Measurements from ENCODE around the gene PGAP6.
"Not testable (repeated sequence)": the region's sequence is repeated elsewhere in the genome, so short reads cannot be mapped to it uniquely, and the experiment has no call there.

The PGAP6 gene

DNA sequence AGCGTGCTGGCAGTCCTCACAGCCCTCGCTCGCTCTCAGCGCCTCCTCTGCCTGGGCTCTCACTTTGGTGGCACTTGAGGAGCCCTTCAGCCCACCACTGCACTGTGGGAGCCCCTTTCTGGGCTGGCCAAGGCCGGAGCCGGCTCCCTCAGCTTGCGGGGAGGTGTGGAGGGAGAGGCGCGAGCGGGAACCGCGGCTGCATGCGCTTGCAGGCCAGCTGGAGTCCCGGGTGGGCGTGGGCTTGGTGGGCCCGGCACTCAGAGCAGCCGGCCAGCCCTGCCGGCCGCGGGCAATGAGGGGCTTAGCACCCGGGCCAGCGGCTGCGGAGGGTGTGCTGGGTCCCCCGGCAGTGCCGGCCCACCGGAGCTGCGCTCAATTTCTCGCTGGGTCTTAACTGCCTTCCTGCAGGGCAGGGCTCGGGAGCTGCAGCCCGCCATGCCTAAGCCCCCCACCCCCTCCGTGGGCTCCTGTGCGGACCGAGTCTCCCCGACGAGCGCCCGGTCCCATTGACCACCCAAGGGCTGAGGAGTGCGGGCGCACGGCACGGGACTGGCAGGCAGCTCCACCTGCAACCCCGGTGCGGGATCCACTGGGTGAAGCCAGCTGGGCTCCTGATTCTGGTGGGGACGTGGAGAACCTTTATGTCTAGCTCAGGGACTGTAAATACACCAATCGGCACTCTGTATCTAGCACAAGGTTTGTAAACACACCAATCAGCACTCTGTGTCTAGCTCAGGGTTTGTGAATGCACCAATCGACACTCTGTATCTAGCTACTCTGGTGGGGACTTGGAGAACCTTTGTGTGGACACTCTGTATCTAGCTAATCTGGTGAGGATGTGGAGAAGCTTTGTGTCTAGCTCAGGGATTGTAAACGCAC, 40.4 kb downstream of the PGAP6 start:
- not testable (repeated sequence) for H3K27ac ChIP-seq, H3K4me3 ChIP-seq

DNA sequence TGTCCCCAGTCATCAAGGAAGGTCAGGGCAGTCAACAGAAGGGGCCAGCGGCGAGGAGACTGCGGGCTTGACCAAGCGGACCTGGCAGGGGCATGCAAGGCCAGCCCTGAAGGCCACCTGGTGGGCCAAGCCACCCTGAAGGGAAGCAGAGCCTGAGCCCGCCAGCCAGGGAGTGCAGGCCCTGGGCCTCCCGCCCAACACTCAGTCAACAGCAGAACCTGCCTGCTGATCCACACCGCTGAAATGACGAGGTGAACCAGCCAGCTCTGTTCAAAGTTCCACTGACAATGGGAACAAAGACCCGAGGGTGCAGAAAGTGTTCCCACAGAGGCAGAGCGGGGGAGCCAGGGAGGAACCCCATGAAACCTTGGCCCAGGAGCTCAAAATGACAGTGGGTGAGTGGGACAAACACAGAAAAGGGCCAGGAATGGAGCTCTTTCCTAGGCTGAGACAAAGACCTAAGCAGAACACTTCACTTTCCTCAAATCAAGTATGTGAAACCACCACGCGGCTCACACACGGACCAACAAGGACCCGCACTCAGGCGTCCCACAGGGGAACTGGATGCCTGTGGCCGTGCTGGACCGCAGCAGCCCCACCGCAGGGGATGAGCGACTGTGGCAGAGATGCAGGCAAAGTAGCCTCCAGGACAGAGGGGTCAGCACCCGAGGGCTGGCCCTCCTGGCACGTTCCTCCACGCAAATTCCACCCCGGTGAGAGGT, 41.2 kb downstream of the PGAP6 start:
- Histone ChIP-seq H3K27ac (no peak overlapping the region), H3K4me3 (no peak overlapping the region)

DNA sequence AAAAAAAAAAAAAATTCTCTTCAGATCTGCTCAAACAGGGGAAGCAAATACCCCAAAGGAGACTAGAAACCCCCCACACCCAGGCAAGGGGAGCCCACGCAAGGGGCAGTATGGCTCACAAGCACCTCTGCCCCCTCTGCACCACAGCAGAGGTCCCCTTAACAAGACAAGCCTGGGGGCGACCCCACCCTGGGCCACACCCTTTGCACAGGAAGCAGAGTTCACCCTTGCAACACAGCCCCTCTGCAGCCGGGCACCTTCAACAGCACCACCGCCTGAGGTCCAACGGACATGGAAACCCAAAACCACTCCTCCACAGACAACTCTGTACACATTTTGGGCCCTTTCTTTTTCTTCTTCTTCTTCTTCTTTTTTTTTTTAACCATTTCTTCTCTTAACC, 42.1 kb downstream of the PGAP6 start:
- Histone ChIP-seq H3K4me3 (no peak overlapping the region), H3K27ac (no peak overlapping the region)

DNA sequence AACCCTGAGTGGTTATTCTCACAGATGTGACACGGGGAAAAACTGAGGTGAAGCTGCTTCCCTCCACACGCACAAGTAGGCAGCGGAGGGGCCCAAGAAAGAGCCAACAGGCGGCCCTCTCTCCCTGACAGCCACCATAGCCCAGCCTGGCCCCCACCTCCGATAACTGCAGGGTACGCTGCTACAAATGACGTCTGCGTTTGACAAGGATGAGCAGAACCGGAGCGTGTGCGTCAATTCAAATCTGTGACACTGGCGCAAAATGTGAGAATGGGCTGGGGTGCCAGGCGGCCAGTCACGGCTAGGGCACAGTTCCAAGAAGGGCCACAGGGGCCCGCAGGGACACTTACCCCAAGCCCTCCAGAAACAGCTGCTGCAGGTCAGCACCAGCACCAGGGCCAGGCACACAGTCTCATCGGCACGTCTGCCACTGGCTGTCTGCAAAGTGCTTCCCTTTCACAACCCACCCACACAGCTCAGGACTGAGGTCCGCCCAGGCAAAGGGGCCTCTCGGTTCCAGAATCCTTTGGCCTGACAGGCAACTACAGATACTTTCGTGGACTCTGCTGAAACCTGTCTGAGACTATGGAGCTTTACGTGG, 43.7 kb downstream of the PGAP6 start:
- Histone ChIP-seq H3K4me3 (no peak overlapping the region), H3K27ac (no peak overlapping the region)

DNA sequence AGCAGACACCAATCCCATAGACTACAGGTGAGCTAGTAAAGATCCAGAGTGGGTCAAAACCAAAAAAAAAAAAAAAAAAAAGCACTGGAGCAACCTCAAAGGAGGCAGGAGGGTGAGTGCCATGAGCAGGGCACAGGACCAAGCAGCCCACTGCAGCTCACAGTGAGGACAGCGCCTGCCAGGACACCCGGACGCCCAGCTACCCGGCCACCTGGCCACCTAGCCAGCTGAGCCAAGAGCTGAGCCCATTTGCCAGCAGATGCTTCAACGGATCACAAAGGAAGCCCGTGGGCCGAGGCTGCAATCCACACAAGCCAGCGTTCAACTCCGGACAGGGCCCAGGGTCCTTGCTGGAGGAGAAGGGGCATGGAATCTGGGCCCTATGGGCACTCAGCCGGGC, 44.3 kb downstream of the PGAP6 start:
- no peak overlapping the region for H3K27ac ChIP-seq
- H3K4me3 ChIP-seq = no peak overlapping the region

DNA sequence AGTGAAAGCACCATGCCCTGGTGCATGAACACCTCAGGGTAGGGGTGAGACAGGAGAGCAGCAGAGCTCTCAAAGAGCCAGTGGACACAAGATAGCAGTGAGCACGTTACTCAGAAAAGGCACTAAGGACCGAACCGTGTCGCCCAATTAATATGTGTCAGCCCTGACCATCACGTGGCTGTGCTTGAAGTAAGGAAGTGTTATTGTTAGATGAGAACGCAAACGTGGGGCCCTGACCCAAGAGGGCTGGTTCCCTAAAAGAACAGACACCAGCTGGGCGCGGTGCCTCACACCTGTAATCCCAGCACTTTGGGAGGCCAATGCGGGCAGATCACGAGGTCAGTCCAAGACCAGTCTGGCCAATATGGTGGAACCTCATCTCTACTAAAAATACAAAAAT, 45.5 kb downstream of the PGAP6 start:
- H3K4me3 ChIP-seq = no peak overlapping the region

DNA sequence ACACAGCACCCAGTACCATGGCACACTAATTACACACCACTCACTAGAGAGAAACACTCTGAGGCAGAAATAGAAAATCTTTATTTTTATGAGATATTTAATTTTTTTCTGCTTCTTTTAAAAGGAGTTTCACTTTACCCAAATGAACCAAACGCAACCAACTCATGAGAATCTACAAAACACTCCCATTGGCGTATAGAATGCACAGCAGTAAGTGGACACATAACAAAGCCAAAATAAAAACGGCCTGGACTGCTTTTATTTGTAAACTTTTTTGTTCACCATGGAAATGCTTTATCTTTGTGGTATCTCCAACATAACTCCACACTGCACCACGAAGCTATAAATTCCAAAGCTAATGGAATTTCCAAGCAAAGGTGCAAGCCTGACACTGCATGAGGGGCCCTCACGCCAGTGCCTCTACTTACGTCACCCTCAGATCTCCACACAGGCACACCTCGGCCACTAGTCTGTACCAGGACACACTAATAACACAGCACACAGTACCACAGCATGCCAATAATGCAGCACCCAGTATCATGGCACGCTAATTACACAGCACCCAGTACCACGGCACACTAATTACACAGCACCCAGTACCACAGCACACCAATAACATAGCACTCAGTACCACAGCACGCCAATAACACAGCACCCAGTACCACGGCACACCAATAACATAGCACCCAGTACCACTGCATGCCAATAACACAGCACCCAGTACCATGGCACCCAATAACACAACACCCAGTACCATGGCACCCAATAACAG, 46.7 kb downstream of the PGAP6 start:
- H3K4me3 ChIP-seq, H3K27ac ChIP-seq: not testable (repeated sequence)

More for the DNA sequence above, 45.5 kb downstream of the PGAP6 start:
- H3K27ac ChIP-seq = no peak overlapping the region

DNA sequence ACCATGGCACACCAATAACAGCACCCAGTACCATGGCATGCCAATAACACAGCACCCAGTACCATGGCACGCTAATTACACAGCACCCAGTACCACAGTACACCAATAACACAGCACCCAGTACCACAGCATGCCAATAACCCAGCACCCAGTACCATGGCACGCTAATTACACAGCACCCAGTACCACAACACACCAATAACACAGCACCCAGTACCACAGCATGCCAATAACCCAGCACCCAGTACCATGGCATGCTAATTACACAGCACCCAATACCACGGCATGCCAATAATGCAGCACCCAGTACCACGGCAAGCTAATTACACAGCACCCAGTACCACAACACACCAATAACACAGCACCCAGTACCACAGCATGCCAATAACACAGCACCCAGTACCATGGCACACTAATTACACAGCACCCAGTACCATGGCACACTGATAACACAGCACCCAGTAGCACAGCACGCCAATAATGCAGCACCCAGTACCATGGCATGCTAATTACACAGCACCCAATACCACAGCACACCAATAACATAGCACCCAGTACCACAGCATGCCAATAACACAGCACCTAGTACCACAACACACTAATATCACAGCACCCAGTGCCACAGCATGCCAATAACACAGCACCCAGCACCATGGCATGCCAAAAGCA, 47.5 kb downstream of the PGAP6 start:
- not testable (repeated sequence) for H3K27ac ChIP-seq, H3K4me3 ChIP-seq

DNA sequence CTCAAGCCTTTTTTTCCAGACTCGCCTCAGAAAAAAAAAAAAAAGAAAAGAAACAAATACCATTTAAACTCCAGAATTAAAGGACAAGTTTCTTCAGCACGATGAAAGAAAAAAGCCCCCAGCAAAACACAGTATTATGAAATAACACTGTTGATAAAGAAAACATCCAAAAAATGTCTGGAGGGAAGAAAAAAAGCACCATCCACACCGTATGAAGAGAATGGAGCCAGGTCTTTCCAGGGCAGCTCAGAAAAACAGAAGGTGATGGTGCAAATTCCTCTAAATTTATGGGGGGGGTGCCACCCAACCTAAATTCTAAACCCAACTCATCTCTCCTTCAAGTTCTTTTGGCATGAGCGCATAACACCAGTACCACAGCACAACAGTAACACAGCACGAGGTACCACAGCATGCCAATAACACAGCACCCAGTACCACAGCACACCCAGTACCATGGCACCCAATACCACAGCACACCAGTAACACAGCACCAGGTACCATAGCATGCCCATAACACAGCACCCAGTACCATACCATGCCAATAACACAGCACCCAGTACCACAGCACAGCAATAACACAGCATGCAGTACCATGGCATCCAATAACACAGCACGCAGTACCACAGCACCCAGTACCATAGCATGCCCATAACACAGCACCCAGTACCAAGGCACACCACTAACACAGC, 48.2 kb downstream of the PGAP6 start:
- Histone ChIP-seq H3K27ac (no peak overlapping the region), H3K4me3 (no peak overlapping the region)

DNA sequence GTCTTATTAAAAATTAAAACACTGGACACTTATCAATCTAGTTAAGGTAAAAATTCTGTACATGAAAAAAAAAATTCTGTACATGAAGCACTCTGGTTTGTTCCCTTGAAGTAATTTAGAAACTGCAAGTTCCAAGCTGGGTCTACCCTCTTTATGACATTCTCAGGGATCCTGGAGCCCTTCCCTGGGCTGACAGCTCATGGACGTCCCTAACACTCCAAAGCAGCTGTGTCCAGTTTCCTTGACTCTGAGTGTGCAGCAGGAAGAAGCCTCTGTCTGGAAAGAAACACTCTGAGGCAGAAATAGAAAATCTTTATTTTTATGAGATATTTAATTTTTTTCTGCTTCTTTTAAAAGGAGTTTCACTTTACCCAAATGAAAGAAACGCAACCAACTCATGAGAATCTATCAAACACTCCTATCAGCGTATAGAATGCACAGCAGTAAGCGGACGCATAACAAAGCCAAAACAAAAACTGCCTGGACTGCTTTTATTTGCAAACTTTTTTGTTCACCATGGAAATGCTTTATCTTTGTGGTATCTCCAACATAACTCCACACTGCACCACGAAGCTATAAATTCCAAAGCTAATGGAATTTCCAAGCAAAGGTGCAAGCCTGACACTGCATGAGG, 50.5 kb downstream of the PGAP6 start:
- not testable (repeated sequence) for H3K27ac ChIP-seq

DNA sequence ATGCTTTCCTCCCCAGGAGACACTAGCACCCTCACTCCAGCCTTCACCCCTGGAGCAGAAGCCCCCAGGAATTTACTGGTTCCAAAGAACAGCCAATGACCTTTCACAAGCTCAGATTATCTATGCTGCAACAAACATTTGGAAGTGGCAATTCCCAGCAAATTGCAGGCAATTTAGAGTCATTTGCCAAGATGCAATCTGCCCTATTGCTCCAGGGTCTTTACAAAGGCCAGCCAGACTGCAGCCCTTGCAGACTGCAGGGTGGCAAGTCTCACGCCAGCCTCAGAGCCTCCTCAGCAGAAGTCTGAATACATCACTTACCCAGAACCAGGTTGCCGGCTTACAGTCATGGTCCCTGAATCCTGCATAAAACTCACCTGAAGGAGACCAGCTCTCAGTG, 51.0 kb downstream of the PGAP6 start:
- Histone ChIP-seq H3K4me3 (no peak overlapping the region), H3K27ac (no peak overlapping the region)

More for the DNA sequence above, 50.5 kb downstream of the PGAP6 start:
- H3K4me3 ChIP-seq = not testable (repeated sequence)

DNA sequence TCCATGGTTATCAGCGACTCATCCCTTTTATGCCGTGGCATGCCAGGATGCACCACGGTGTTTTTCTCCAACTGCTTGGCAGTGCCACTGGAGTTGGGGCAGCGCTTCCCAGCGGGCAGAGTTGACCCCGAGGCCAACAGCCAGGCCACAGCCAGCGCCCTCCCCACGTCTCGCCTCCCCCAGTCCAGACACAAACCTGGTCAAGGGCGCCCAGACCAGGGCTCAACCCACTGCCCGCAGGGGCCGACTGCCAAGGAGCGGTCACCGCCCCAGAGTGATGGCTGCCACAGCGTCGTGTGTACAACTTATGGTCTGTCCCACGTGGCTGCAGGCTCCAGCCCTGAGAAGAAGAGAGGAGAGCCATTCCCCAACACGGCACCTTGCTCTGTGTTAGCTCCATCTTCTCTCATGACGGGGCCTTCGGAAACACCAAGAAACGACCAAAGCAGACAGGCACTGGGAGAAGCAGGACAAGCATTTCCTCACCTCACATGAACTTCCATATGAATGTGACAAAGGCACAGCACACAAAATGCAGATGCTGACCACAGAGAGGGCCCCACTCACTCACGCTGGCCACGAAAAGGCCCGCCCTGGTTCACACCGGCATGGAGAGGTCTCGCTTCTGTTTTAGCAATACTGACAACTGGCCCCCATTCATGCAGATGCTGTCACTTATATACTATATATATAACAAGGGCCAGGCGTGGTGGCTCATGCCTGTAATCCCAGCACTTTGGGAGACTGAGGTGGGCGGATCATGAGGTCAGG, 56.2 kb downstream of the PGAP6 start:
- peak overlapping the region in 1 of 7 experiments; percentile 14 for H3K4me3 ChIP-seq

DNA sequence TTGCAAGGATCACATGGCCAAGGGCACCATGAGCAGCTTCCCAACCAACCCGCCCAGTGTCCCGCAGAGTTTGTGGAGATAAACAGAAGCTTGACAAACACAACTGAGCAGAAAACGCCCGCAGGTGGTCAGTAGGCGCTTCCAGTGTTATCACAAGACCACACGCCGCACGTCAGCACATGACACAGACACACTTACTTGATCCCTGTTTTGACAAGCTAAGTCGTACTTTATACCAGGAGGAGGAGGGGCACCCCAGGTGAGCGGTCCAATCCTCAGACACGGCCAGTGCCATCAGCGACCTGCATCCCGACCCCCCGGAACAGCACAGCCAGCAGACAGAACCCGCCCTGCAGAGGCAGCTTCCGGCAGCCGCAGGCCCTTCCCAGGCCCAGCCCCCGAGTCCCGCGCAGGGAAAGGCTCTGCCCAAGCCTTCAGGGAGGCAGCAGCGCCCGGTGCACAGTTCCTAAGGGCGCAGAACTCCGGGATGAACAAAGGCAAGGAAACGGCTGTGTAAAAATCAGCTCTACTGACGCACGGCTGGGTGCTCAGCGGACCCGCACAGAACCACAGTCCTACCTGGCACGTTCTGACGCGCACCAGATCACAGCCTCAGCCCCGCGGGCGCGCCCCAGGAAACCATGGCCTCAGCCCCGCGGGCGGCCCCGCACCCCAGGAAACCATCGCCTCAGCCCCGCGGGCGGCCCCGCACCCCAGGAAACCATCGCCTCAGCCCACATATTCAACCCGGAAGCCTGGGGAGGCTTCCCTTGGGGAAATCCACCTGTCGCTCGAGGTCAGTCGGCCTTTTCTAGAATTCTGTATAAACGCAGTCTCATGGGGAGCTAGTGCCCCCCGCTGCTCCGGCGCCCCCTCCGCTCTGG, 57.1 kb downstream of the PGAP6 start:
- peak overlapping the region in 11 of 21 experiments; percentile 10 to 47 (median 23) for H3K27ac ChIP-seq
- H3K4me3 ChIP-seq = peak overlapping the region in 3 of 7 experiments; percentile 5 to 14 (median 14)

More for the DNA sequence above, 56.2 kb downstream of the PGAP6 start:
- peak overlapping the region in 8 of 21 experiments; percentile 14 to 32 (median 24) for H3K27ac ChIP-seq

DNA sequence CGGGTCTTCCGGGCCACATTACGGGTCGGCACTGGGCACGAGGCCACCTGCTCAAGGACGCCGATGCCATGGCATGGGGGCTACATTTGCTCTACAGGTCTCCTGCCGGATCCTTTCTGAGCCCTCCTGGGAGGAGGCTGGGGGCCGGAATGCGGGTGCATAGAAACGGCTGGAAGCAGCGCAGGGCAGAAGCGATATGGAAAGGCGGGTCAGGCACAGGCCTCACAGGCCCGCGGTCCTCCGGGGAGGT, 57.7 kb downstream of the PGAP6 start:
- peak overlapping the region in 3 of 21 experiments; percentile 10 to 47 (median 24) for H3K27ac ChIP-seq

DNA sequence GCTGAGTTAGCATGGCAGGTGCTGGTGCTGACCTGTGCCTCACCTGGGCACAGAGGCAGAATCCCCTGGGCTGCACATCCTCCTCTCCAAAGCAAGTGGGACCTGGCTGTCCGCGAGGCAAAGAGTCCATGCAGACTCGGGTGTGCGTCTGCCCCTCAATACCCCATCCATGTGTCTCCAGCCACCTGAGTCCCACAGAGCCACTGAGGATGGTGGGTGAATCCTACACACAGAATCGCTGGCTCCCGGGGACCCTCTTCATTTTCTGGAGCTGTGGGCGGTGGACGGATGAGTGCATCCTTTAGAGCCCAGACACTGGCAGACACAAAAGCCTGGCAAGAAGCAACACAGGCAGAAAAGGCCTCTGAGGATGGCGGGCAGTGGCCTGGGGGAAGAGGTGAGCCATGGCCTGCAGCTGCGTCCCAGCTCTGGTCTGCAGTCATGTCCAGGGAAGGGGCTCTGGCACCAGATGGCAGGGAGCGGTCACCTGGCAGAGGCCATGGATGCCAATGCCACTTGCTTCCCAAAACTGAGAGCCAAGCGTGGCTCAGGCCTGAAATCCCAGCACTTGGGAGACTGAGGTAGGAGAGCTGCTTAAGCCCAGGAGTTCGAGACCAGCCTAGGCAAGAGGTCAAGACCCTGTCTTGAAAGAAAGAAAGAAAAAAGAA, 59.2 kb downstream of the PGAP6 start:
- no peak overlapping the region for H3K27ac ChIP-seq

More for the DNA sequence above, 57.7 kb downstream of the PGAP6 start:
- no peak overlapping the region for H3K4me3 ChIP-seq

DNA sequence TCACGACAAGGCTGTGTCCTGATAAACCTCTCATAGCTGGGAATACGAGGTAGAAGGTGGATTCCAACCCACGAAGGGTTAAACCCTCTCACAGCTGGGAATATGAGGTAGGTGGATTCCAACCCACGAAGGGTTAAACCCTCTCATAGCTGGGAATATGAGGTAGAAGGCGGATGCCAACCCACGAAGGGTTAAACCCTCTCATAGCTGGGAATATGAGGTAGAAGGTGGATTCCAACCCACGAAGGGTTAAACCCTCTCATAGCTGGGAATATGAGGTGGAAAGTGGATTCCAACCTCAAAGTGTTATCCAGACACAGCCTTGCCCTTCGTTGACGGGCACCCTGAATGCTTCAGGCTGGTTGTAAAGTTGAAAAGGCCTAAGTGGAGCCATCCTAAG, 60.2 kb downstream of the PGAP6 start:
- no peak overlapping the region for H3K4me3 ChIP-seq
- H3K27ac ChIP-seq = no peak overlapping the region

More for the DNA sequence above, 59.2 kb downstream of the PGAP6 start:
- no peak overlapping the region for H3K4me3 ChIP-seq

All from skin epidermis (tissue), 12 donors.